GM12801 (cell line): ENCODE data around the gene GAMT.

Experiments
- CTCF ChIP-seq: IDR thresholded peaks from one replicate; pipeline ENCODE4 v1.5.1; 2011; ENCODE audit warnings: control low read depth; ENCODE audit not compliant: insufficient read length; ENCODE audit errors: extremely low read depth

Gene GAMT

GRCh38 chr19:1445185-1445931, 44.0 kb upstream of the GAMT start:
- TF ChIP-seq CTCF: no peak

GRCh38 chr19:1441677-1442438, 40.5 kb upstream of the GAMT start:
- no peak for TF ChIP-seq CTCF

GRCh38 chr19:1441022-1441426, 39.7 kb upstream of the GAMT start:
- no peak for TF ChIP-seq CTCF

GRCh38 chr19:1440418-1440801, 39.1 kb upstream of the GAMT start:
- no peak for TF ChIP-seq CTCF

GRCh38 chr19:1438933-1439354, 37.6 kb upstream of the GAMT start:
- TF ChIP-seq CTCF: no peak

GRCh38 chr19:1438035-1438932, 36.9 kb upstream of the GAMT start, which contains the start of gene RPS15:
TSS of gene RPS15 (plus strand) at chr19:1438396. CDS start at chr19:1438426, 30 bp downstream.
- TF ChIP-seq CTCF: no peak

- no peak for TF ChIP-seq CTCF
Measured at GRCh38 chr19:1437609-1438008, 36.3 kb upstream of the GAMT start.
